OCI-LY1 (cell line): ENCODE results near the gene CDX2.

Source experiments
- EZH2 ChIP-seq: fragments of 200-600 bp; sonication (generic), shearing (Covaris generic); IDR thresholded peaks from 2 replicates; pipeline ENCODE4 v1.8.0; 2017; ENCODE audit warnings: borderline replicate concordance, mixed run types, mild to moderate bottlenecking, antibody characterized with exemption, low read length, moderate library complexity, mixed read lengths
- TF ChIP-seq, protein P1 (sequence below): fragments of 200-600 bp; sonication (generic), shearing (Covaris generic); IDR thresholded peaks from 2 replicates; pipeline ENCODE4 v1.5.1; 2017; ENCODE audit warnings: mild to moderate bottlenecking, antibody characterized with exemption, low read length, moderate library complexity, mixed read lengths

DNA sequence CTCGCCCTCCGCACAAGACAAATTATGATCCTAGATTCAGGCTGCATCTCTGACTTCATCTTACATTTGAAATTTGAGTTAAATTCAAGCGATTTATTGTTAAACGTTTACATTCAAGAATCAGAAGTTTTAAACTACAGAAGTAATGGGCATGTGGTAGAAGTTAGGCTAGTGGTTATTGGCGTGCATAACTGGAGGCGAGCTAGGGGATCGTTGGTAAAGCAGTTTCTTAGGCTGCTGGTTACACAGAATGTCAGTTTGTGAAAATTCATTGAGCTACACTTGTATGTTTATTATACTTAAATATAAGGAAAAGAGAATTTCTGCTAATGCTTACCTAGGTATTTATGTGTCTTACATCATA, 733 bp upstream of the CDX2 start:
- TF ChIP-seq, protein P1, sequence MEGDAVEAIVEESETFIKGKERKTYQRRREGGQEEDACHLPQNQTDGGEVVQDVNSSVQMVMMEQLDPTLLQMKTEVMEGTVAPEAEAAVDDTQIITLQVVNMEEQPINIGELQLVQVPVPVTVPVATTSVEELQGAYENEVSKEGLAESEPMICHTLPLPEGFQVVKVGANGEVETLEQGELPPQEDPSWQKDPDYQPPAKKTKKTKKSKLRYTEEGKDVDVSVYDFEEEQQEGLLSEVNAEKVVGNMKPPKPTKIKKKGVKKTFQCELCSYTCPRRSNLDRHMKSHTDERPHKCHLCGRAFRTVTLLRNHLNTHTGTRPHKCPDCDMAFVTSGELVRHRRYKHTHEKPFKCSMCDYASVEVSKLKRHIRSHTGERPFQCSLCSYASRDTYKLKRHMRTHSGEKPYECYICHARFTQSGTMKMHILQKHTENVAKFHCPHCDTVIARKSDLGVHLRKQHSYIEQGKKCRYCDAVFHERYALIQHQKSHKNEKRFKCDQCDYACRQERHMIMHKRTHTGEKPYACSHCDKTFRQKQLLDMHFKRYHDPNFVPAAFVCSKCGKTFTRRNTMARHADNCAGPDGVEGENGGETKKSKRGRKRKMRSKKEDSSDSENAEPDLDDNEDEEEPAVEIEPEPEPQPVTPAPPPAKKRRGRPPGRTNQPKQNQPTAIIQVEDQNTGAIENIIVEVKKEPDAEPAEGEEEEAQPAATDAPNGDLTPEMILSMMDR: no peak
- TF ChIP-seq EZH2: no peak
